Measurements from ENCODE around the gene FOXO1.
A peak's percentile ranks its signal among the peaks of the same experiment; 100 is the strongest.

FOXO1 gene

GRCh38 chr13:40590112-40590862 lies 76.2 kb downstream of the FOXO1 start:
- no peak for DNase-seq (ENCODE audit: low read depth)
- TF ChIP-seq MAX (IDR thresholded peaks at IDR 0.05; ENCODE audit: low read depth, low read length) (no peak), POLR2A (IDR thresholded peaks at IDR 0.05; ENCODE audit: extremely low read depth, insufficient read length) (no peak), MYC (IDR thresholded peaks at IDR 0.05; ENCODE audit: low read depth, low read length) (no peak)
- TF ChIP-seq, protein P1, sequence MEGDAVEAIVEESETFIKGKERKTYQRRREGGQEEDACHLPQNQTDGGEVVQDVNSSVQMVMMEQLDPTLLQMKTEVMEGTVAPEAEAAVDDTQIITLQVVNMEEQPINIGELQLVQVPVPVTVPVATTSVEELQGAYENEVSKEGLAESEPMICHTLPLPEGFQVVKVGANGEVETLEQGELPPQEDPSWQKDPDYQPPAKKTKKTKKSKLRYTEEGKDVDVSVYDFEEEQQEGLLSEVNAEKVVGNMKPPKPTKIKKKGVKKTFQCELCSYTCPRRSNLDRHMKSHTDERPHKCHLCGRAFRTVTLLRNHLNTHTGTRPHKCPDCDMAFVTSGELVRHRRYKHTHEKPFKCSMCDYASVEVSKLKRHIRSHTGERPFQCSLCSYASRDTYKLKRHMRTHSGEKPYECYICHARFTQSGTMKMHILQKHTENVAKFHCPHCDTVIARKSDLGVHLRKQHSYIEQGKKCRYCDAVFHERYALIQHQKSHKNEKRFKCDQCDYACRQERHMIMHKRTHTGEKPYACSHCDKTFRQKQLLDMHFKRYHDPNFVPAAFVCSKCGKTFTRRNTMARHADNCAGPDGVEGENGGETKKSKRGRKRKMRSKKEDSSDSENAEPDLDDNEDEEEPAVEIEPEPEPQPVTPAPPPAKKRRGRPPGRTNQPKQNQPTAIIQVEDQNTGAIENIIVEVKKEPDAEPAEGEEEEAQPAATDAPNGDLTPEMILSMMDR (IDR thresholded peaks at IDR 0.05; ENCODE audit: low read depth, low read length) = no peak
- no peak overlapping the region for H3K4me3 ChIP-seq (ENCODE audit: low read depth, low read length)

- peak; percentile 64 for TF ChIP-seq MAX (IDR thresholded peaks at IDR 0.05; ENCODE audit: low read depth, low read length)
- TF ChIP-seq MYC (IDR thresholded peaks at IDR 0.05; ENCODE audit: low read depth, low read length) = peak; percentile 53; the same call in 1 of the 2 replicates
- TF ChIP-seq, protein P1 (IDR thresholded peaks at IDR 0.05; ENCODE audit: low read depth, low read length) = no peak
- no peak overlapping the region for H3K4me3 ChIP-seq (ENCODE audit: low read depth, low read length)
- DNase-seq (ENCODE audit: low read depth) = peak; percentile 84
These were observed 76.9 kb downstream of the FOXO1 start for GRCh38 chr13:40589285-40590109.

DNA sequence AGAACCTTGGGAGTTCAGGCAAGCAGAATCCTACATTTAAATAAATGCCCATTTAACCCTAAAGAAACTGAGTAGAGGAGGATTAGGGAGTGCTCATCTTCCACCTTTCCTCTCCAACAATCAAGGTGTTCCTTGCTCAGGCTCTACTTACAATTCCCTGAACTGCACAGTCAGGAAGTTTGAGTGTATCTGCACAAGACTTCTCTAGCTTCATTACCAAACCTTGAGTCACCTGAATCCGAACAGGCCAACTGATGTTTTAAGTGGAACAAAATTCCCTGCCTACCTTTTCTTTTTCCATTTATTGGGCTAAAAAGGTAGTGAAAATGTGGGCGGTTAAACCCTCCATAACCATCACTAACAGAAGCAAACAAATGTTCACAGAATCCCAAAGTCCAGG lies 78.3 kb downstream of the FOXO1 start:
- TF ChIP-seq, protein P1 (IDR thresholded peaks at IDR 0.05; ENCODE audit: low read depth, low read length) = no peak
- TF ChIP-seq MYC (IDR thresholded peaks at IDR 0.05; ENCODE audit: low read depth, low read length) (no peak), MAX (IDR thresholded peaks at IDR 0.05; ENCODE audit: low read depth, low read length) (no peak), POLR2A (IDR thresholded peaks at IDR 0.05; ENCODE audit: extremely low read depth, insufficient read length) (no peak)
- no peak overlapping the region for H3K4me3 ChIP-seq (ENCODE audit: low read depth, low read length)
- DNase-seq (ENCODE audit: low read depth) = no peak

DNA sequence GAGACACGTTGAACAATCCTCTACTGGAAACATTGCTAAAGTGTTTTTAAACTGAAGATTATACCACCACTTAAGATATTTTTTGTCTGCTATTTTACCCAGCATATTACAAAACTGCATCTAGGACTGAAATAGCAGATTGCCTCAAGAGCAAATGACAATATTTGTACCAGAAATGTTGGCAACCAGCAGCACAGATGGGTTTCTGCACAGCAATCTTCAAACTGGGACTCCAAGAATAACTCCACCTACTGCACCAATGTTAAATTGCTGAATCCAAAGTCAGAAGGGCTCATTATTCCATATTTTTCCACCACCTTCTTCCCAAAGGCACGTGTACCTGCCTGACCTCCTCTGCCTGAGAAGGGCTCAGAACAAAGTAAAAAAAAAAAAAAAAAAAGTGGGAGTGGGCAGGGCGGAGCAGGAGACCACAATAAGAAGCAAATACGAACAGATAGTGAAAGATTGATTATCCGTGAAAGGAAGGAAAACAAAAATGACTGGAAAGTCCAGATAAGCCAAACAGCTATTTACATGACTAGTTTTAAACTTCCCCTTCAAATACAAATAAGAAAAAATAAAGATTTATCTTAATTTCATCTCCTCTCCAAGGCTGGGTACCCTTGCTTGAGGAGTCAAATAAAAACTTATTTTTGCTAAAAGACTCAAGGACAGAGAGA lies 79.4 kb downstream of the FOXO1 start:
- H3K4me3 ChIP-seq (ENCODE audit: low read depth, low read length) = no peak overlapping the region
- TF ChIP-seq, protein P1 (IDR thresholded peaks at IDR 0.05; ENCODE audit: low read depth, low read length) = no peak
- TF ChIP-seq POLR2A (IDR thresholded peaks at IDR 0.05; ENCODE audit: extremely low read depth, insufficient read length) (no peak), MAX (IDR thresholded peaks at IDR 0.05; ENCODE audit: low read depth, low read length) (no peak), MYC (IDR thresholded peaks at IDR 0.05; ENCODE audit: low read depth, low read length) (no peak)
- no peak for DNase-seq (ENCODE audit: low read depth)

GRCh38 chr13:40585911-40586471 lies 80.5 kb downstream of the FOXO1 start:
- DNase-seq (ENCODE audit: low read depth) = no peak
- TF ChIP-seq, protein P1 (IDR thresholded peaks at IDR 0.05; ENCODE audit: low read depth, low read length) = no peak
- TF ChIP-seq POLR2A (IDR thresholded peaks at IDR 0.05; ENCODE audit: extremely low read depth, insufficient read length) = no peak
- TF ChIP-seq MYC (IDR thresholded peaks at IDR 0.05; ENCODE audit: low read depth, low read length) = no peak
- no peak for TF ChIP-seq MAX (IDR thresholded peaks at IDR 0.05; ENCODE audit: low read depth, low read length)
- no peak overlapping the region for H3K4me3 ChIP-seq (ENCODE audit: low read depth, low read length)
